Heart left ventricle (tissue), 16 donors: ENCODE measurements around the gene DOCK9. TPM values are rescaled to one million over a fixed set of nuclear protein-coding genes. Genes with fewer than 3 reads are reported as not detected.

Experiments
- ATAC-seq, 4 donors: fragments of 200-7000 bp; cut with Tn5 transposase; one replicate each; pipeline ENCODE4 v1.9.1; 2020 to 2022; ENCODE audit warnings: moderate library complexity in 4 of 4, mild to moderate bottlenecking in 3 of 4, moderate number of reproducible peaks in 1 of 4
- DNase-seq, 5 donors: peaks; one replicate each; pipeline ENCODE4 v3.0.0-alpha.2; 2020
- H3K27ac ChIP-seq, 12 donors: fragments of 200-600 bp; sonication (generic) in 4 of 12; one replicate each; pipeline versions ENCODE4 v1.5.0 to v1.8.0; 2016 to 2022; ENCODE audit warnings: mild to moderate bottlenecking in 2 of 12
- H3K27me3 ChIP-seq, 9 donors: fragments of 200-600 bp; sonication (generic) in 2 of 9; one replicate each; pipeline versions ENCODE4 v1.5.1 to v1.8.0; 2016 to 2022; ENCODE audit warnings: mild to moderate bottlenecking in 3 of 9
- H3K36me3 ChIP-seq, 9 donors: fragments of 200-600 bp; sonication (generic) in 2 of 9; one replicate each; pipeline versions ENCODE4 v1.5.0 to v1.8.0; 2018 to 2022; ENCODE audit warnings: mild to moderate bottlenecking in 2 of 9
- H3K4me1 ChIP-seq, 12 donors: fragments of 200-600 bp; sonication (generic) in 4 of 12; one replicate each; pipeline versions ENCODE4 v1.5.0 to v1.8.0; 2016 to 2022; ENCODE audit warnings: mild to moderate bottlenecking in 3 of 12
- H3K4me3 ChIP-seq, 12 donors: fragments of 200-600 bp; sonication (generic) in 4 of 12; one replicate each; pipeline versions ENCODE4 v1.5.0 to v1.8.0; 2017 to 2022; ENCODE audit warnings: mild to moderate bottlenecking in 9 of 12, moderate library complexity in 4 of 12
- H3K9me3 ChIP-seq, 12 donors: fragments of 200-600 bp; sonication (generic) in 4 of 12; one replicate each; pipeline versions ENCODE4 v1.5.0 to v1.8.0; 2016 to 2022; ENCODE audit warnings: mild to moderate bottlenecking in 1 of 12
- CTCF ChIP-seq, 12 donors: fragments of 200-600 bp; sonication (generic) in 4 of 12; IDR thresholded peaks; one replicate each; pipeline versions ENCODE4 v1.5.0 to v1.8.0; 2018 to 2022; ENCODE audit warnings: antibody characterized with exemption in 12 of 12, mild to moderate bottlenecking in 5 of 12
- POLR2A ChIP-seq, 2 donors: fragments of 450-650 bp; IDR thresholded peaks; one replicate each; pipeline ENCODE4 v1.6.1; 2017; ENCODE audit warnings: antibody characterized with exemption in 2 of 2, mild to moderate bottlenecking in 2 of 2, moderate library complexity in 2 of 2
- WGBS, 4 donors: extraction: QIAGEN DNeasy Blood & Tissue Kit in 2 of 4; methylation state at CpG; one replicate each; pipeline versions ENCODE4 v1.1.5 to v1.1.7; 2013 to 2018; 5-methylcytosine and 5-hydroxymethylcytosine counted together
- intact Hi-C, 10 donors: fragments of 100-400 bp; cut with DNase I; formaldehyde crosslinking; loops; one replicate each; pipeline versions ENCODE4 v1.11.1 to v1.14.2; 2022
- polyA plus RNA-seq, 2 donors: library from polyadenylated mRNA; stranded (reverse); fragments of 200-250 nt; gene quantifications; one replicate each; pipeline ENCODE4 v1.2.3, GENCODE V29; 2013
- total RNA-seq, 9 donors: library from RNA; depleted of rRNA in 2 of 9; stranded (reverse); fragments of >200 nt in 2 of 9; fragmentation: NEBNext Ultra II Directional in 3 of 9; extraction: Animal tissue kit (Norgen Biotek cat#: 25700) in 3 of 9; gene quantifications; one replicate each; pipeline versions ENCODE4 v1.1.0 to v1.2.4, GENCODE V29; 2016 to 2023
- donor health status: ischemic (EF 13 %, LVEDD 7.1; RV severe dilation, severe dysfunction).
- donor health status: healthy with polysubstance abuse.
- donor health status: DM: no; HTN: yes; CAD: no.
- donor health status: DM: no; HTN: no; CAD: no.
- donor health status: ischemic (EF 25% LVEDD 6.9; RV normal size, moderate dysfunction).
- donor health status: ischemic (EF 25% LVEDD 5.7; RV mildly dilated, moderate dysfunction).
- donor health status: healthy.
- donor health status: DM: yes; HTN: yes; CAD: no.
- donor health status: ischemic (EF 35%, LVEDD 5.7; RV mildly dilated, moderate dysfunction).
- donor health status: nonischemic (EF 11% LVEDD 7.7; RV severe dilation, severe dysfunction).
- donor health status: DM: yes; HTN: yes; CAD: no.
- donor health status: PGD.
- donor health status: ischemic (EF 29% LVEDD 5.4; RV normal size, mild dysfunction).
- donor health status: nonischemic (EF 23%, LVEDD 6.1; RV moderate dilation, normal function).

The DOCK9 gene
- total and polyA plus RNA-seq, 11 donors = 21.4 to 128 (median 45.2) TPM

GRCh38 chr13:98772794-98773452 lies 204.9 kb downstream of the DOCK9 start:
- WGBS, 4 donors = 77 to 82% (median 80%) methylated on average over 9 to 12 of the region's 12 CpGs
- TF ChIP-seq CTCF (IDR thresholded peaks at IDR 0.05) (no peak), POLR2A (IDR thresholded peaks at IDR 0.05) (no peak)

GRCh38 chr13:98771838-98772611 lies 205.8 kb downstream of the DOCK9 start:
- Histone ChIP-seq H3K36me3 (no peaks in the 10 kb centered on the region), H3K27me3 (no peaks in the 10 kb centered on the region), H3K4me1 (no peaks in the 10 kb centered on the region), H3K4me3 (no peak overlapping the region), H3K27ac (no peak overlapping the region), H3K9me3 (no peaks in the 10 kb centered on the region)
- intact Hi-C loops = no loop called here
- DNase-seq (no peak), ATAC-seq (no peak)
- WGBS, 4 donors = 87 to 94% (median 90%) methylated on average over 16 of the region's 16 CpGs
- TF ChIP-seq POLR2A (IDR thresholded peaks at IDR 0.05) = no peak
- TF ChIP-seq CTCF (IDR thresholded peaks at IDR 0.05) = no peak

More at GRCh38 chr13:98772794-98773452, 204.9 kb downstream of the DOCK9 start:
- Histone ChIP-seq H3K4me1 (no peaks in the 10 kb centered on the region), H3K27ac (no peak overlapping the region), H3K4me3 (no peak overlapping the region), H3K27me3 (no peaks in the 10 kb centered on the region), H3K36me3 (no peaks in the 10 kb centered on the region), H3K9me3 (no peaks in the 10 kb centered on the region)
- intact Hi-C loops = no loop called here
- no peak for DNase-seq
- no peak for ATAC-seq

GRCh38 chr13:98769736-98770135 lies 208.1 kb downstream of the DOCK9 start:
- no peak for ATAC-seq
- H3K27me3 ChIP-seq = no peaks in the 10 kb centered on the region
- no peaks in the 10 kb centered on the region for H3K9me3 ChIP-seq
- WGBS, 4 donors = 41 to 86% (median 82%) methylated on average over 7 of the region's 7 CpGs
- no peak for DNase-seq
- H3K36me3 ChIP-seq = no peaks in the 10 kb centered on the region
- H3K27ac ChIP-seq = no peak overlapping the region
- intact Hi-C loops = no loop called here
- TF ChIP-seq CTCF (IDR thresholded peaks at IDR 0.05) = no peak
- TF ChIP-seq POLR2A (IDR thresholded peaks at IDR 0.05) = no peak
- H3K4me1 ChIP-seq = no peaks in the 10 kb centered on the region
- H3K4me3 ChIP-seq = no peak overlapping the region

- H3K4me3 ChIP-seq = no peak overlapping the region
- 75 to 81% (median 80%) methylated on average over 4 of the region's 4 CpGs for WGBS, 4 donors
- DNase-seq = no peak
- no peak for ATAC-seq
- H3K27me3 ChIP-seq = no peaks in the 10 kb centered on the region
- no peak overlapping the region for H3K27ac ChIP-seq
- no peaks in the 10 kb centered on the region for H3K36me3 ChIP-seq
- no peak for TF ChIP-seq CTCF (IDR thresholded peaks at IDR 0.05)
- H3K4me1 ChIP-seq = no peaks in the 10 kb centered on the region
- intact Hi-C loops = no loop called here
- H3K9me3 ChIP-seq = no peaks in the 10 kb centered on the region
Observed at GRCh38 chr13:98768522-98768921, 209.3 kb downstream of the DOCK9 start.
